ENCODE data around the gene DHRS7.
"Not testable (repeated sequence)": the region's sequence is repeated elsewhere in the genome, so short reads cannot be mapped to it uniquely, and the experiment has no call there.

The DHRS7 gene

GRCh38 chr14:60116181-60116580 is 49.0 kb downstream of the DHRS7 start:
- DNase-seq, result no peak

GRCh38 chr14:60114881-60115280 is 50.3 kb downstream of the DHRS7 start:
- no peak for DNase-seq

- no peak for DNase-seq
Measured at GRCh38 chr14:60111732-60112131, 53.5 kb downstream of the DHRS7 start.

GRCh38 chr14:60107477-60107876 is 57.7 kb downstream of the DHRS7 start:
- no peak for DNase-seq

- DNase-seq, result no peak
Measured at GRCh38 chr14:60106339-60106738, 58.9 kb downstream of the DHRS7 start.

- DNase-seq, result no peak
Measured at GRCh38 chr14:60102389-60102788, 62.8 kb downstream of the DHRS7 start.

- DNase-seq, result no peak
Measured at GRCh38 chr14:60101786-60102185, 63.4 kb downstream of the DHRS7 start.

GRCh38 chr14:60099855-60100254 is 65.3 kb downstream of the DHRS7 start:
- not testable (repeated sequence) for DNase-seq

- DNase-seq, result no peak
Measured at GRCh38 chr14:60097974-60098373, 67.2 kb downstream of the DHRS7 start.

GRCh38 chr14:60095781-60096450 is 69.3 kb downstream of the DHRS7 start:
- DNase-seq, result no peak

GRCh38 chr14:60095231-60095630 is 70.0 kb downstream of the DHRS7 start:
- no peak for DNase-seq

- DNase-seq, result no peak
Measured at GRCh38 chr14:60094306-60094897, 70.8 kb downstream of the DHRS7 start.
